GM13976 (cell line): Measurements from ENCODE around the gene CR1.
"Not testable (repeated sequence)": the region's sequence is repeated elsewhere in the genome, so short reads cannot be mapped to it uniquely, and the experiment has no call there.

Source experiments
- DNase-seq: peaks from one replicate; pipeline ENCODE4 v3.0.0; 2012; ENCODE audit warnings: low spot score
- in situ Hi-C: fragments of 300-500 bp; cut with MboI; formaldehyde crosslinking; loops from one replicate; pipeline ENCODE4 v1.12.0; 2022; ENCODE audit warnings: low sequenced_read_pairs, mixed read lengths, inconsistent platforms; ENCODE audit not compliant: unreplicated experiment
- TF ChIP-seq, protein P1 (sequence below): IDR thresholded peaks from 2 replicates; pipeline ENCODE4 v1.5.1; 2012; ENCODE audit warnings: borderline replicate concordance, mild to moderate bottlenecking; ENCODE audit not compliant: insufficient read depth; ENCODE audit errors: extremely low read depth, missing control alignments, control extremely low read depth

Gene CR1

DNA sequence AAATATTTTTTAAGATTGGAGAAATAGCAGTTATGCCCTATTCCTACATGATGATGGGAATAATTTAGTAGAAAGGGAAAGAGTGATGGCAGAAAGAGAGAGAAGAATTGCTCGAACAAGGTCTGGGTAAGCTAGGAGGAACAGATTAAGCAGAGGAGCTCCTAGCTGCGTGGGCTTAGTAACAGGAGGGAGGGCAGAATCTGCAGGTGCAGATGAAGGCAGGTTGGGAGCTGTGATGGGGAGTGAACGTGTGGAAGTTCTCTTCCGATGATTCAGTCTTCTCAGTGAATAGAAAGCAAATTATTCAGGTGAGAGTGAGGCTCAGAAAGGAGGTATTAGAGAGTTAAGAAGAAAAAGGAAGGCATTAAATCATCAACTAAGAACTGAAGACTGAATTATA is 8.3 kb upstream of the CR1 start:
- no peak for DNase-seq
- TF ChIP-seq, protein P1, sequence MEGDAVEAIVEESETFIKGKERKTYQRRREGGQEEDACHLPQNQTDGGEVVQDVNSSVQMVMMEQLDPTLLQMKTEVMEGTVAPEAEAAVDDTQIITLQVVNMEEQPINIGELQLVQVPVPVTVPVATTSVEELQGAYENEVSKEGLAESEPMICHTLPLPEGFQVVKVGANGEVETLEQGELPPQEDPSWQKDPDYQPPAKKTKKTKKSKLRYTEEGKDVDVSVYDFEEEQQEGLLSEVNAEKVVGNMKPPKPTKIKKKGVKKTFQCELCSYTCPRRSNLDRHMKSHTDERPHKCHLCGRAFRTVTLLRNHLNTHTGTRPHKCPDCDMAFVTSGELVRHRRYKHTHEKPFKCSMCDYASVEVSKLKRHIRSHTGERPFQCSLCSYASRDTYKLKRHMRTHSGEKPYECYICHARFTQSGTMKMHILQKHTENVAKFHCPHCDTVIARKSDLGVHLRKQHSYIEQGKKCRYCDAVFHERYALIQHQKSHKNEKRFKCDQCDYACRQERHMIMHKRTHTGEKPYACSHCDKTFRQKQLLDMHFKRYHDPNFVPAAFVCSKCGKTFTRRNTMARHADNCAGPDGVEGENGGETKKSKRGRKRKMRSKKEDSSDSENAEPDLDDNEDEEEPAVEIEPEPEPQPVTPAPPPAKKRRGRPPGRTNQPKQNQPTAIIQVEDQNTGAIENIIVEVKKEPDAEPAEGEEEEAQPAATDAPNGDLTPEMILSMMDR: no peak
- in situ Hi-C loops: loop anchor here (25.0 kb wide), 1 partner anchor 400 kb away; the partner anchor contains the start of gene C4BPB

DNA sequence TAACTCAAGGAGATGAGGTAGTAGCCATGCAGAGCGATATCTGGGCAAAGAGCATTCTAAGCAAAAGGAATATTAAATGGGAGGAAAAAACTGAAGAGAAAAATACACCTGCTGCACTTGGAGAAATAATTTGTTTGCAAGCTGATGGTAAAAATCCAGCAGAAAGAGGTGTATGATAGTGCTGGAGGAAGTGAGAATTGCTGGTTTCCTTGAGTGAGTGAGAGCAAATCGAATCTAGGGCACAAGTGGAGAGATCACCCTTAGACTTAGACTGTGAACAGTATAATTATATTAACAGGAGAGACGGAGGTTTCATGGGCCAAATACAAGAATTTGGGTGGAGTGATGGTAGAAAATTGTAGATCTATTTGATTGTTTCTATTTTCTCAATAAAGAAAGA is 2.7 kb upstream of the CR1 start:
- in situ Hi-C loops: loop anchor here (25.0 kb wide), 1 partner anchor 406 kb away; the partner anchor contains the start of gene C4BPB
- TF ChIP-seq, protein P1: no peak
- DNase-seq: no peak

DNA sequence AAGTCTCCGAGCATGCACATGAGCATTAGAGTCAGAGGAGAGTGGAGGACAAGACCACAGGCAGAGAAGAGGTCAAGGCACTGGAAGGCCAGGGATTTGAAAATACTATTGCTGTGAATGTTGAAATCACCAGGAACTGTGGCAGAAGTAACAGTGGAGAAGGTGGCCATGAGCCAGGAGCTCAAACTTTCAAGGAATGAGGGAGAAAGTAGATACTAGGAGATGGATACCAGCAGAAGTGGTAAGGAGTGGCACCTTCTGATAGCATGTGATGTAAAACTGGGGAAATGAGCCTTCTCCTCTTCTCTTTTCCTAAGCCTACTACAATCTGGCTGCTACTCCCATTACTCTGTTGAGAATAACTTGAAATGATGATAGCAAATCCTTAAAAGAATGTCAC is 1.8 kb upstream of the CR1 start:
- in situ Hi-C loops: loop anchor here (25.0 kb wide), 1 partner anchor 407 kb away; the partner anchor contains the start of gene C4BPB
- DNase-seq: no peak
- TF ChIP-seq, protein P1: no peak

DNA sequence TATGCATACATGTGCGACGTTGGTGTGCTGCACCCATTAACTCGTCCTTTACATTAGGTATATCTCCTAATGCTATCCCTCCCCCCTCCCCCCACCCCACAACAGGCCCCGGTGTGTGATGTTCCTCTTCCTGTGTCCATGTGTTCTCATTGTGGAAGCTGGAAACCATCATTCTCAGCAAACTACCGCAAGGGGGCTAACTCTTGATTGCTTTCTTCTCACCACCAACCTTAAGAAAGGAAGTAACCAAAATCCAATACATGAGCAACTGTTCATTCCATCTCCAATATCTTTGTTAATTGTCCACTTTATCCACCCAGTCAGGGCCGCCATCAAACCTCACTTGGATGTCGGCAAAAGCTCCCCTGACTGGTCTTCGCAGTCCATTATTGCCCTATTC is 676 bp upstream of the CR1 start:
- in situ Hi-C loops: loop anchor here (5.0 to 25.0 kb wide), 2 partner anchors 88 to 408 kb away; partner anchors contain the start of gene C4BPB
- not testable (repeated sequence) for DNase-seq

DNA sequence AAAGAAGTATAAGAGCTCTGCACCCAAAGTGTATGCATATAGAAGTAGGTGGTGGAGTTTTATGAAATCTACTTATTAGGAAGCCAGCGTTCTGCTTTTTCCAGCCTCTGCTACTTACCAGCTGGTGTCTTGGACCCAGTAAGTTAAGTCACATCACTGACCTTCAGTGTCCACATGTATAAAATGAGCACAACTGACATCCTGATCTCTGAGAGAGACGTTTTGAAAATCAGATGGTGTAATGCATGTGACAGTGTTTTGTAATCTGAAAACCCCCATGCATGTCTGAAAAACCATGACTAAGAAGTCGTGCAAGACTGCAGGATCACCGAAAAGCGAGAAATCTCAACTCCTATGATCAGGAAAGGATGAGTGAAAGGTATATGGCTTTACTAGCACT is 2.0 kb downstream of the CR1 start:
- DNase-seq: no peak
- TF ChIP-seq, protein P1: no peak
- in situ Hi-C loops: loop anchor here (5.0 to 25.0 kb wide), 2 partner anchors 91 to 411 kb away; partner anchors contain the start of gene C4BPB

DNA sequence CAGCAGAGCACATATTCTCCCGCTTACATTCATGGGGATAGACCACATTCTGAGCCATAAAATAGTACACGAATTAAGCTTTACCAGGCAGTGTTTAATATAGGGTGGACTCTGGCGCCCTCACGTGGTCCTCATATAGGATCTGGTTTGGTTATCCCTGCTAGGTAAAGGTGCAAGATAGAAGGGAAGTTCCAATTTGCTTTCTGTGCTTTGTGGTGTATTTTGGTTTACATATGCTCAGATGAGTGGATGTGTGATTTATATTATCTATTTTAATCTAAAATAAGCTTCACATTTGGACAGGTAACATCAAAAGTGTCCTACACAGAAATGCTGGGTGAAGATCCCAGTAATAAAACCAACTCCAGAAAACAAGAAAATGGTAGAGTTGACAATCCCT is 3.6 kb downstream of the CR1 start:
- TF ChIP-seq, protein P1: peak; percentile 67
- DNase-seq: peak; percentile 52
- in situ Hi-C loops: loop anchor here (5.0 to 25.0 kb wide), 2 partner anchors 92 to 412 kb away; partner anchors contain the start of gene C4BPB

DNA sequence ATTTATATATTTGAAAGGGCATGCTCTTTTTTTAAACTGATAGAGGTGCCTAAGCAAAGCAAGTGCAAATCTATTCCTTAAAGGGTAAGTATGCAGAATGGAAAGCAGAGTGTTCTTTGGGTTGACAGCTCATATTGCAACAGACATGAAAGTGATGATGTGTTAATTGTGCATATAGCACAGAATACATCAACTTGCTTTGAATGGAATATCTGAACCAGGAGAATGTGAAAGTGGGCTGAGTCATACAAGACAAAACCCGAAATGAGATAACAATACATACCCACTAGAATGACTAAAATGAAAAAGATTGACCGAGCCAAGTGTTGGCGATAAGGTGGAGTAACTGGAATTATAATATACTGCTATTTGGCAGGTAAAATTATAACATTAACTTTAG is 4.3 kb downstream of the CR1 start:
- TF ChIP-seq, protein P1: no peak
- in situ Hi-C loops: no loop called here
- DNase-seq: no peak
